Liver (tissue), 3 donors: Measurements from ENCODE around the gene SLC25A13.

Experiments
- CTCF ChIP-seq: fragments of 150-350 bp; IDR thresholded peaks from 2 replicates; pipeline ENCODE4 v1.5.1; 2017; ENCODE audit warnings: improper control_type of control experiment, low read depth, low read length; ENCODE audit not compliant: missing input control
- FOXA1 ChIP-seq: IDR thresholded peaks from 2 replicates; pipeline ENCODE4 v1.6.1; 2016; ENCODE audit warnings: antibody characterized with exemption
- GABPA ChIP-seq, 2 donors: IDR thresholded peaks in 1 of 2; conservative IDR thresholded peaks in 1 of 2; 2 replicates each; pipeline ENCODE4 v1.6.1; 2016; ENCODE audit warnings: antibody characterized with exemption in 2 of 2, mild to moderate bottlenecking in 1 of 2, moderate library complexity in 1 of 2
- HNF4G ChIP-seq: IDR thresholded peaks from 2 replicates; pipeline ENCODE4 v1.6.1; 2016; ENCODE audit warnings: antibody characterized with exemption
- RAD21 ChIP-seq, 2 donors: IDR thresholded peaks; 2 replicates each; pipeline ENCODE4 v1.6.1; 2016; ENCODE audit warnings: antibody characterized with exemption in 2 of 2, mild to moderate bottlenecking in 2 of 2
- SP1 ChIP-seq: IDR thresholded peaks from 2 replicates; pipeline ENCODE4 v1.6.1; 2018; ENCODE audit warnings: antibody characterized with exemption, mild to moderate bottlenecking
- TAF1 ChIP-seq: conservative IDR thresholded peaks from 2 replicates; pipeline ENCODE4 v1.6.1; 2016; ENCODE audit warnings: antibody characterized with exemption, mild to moderate bottlenecking
- YY1 ChIP-seq: IDR thresholded peaks from 2 replicates; pipeline ENCODE4 v1.6.1; 2016; ENCODE audit warnings: antibody characterized with exemption, mild to moderate bottlenecking
- ZBTB33 ChIP-seq: IDR thresholded peaks from 2 replicates; pipeline ENCODE4 v1.6.1; 2016; ENCODE audit warnings: antibody characterized with exemption
- TF ChIP-seq, protein P1 (sequence below): IDR thresholded peaks from 2 replicates; pipeline ENCODE4 v1.6.1; 2016; ENCODE audit warnings: antibody characterized with exemption
- TF ChIP-seq, protein P2 (sequence below): IDR thresholded peaks from 2 replicates; pipeline ENCODE4 v1.6.1; 2016; ENCODE audit warnings: antibody characterized with exemption
- TF ChIP-seq, protein P3 (sequence below): IDR thresholded peaks from 2 replicates; pipeline ENCODE4 v1.6.1; 2016; ENCODE audit warnings: antibody characterized with exemption, mild to moderate bottlenecking
- donor health status: healthy.
- donor health status: healthy.

DNA sequence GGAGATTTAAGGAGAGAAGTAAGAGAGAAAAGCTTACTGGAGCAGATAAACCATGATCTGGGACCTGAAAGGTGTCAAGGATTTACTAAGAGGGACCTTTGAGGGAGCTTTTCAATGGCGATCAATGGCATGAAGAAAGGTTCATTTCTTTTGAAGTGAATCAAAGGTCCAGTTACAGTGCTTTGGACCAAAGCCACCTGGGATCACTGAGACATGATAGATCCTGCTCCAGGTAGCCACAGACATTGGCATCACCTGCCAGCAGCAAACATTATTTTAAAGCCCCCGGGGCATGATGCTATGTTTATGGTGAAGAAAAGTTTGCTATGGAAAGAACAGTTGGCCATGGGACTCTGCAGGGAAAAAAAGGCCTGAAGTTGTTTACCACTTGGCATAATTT lies 109.4 kb downstream of the SLC25A13 start:
- TF ChIP-seq, protein P1, sequence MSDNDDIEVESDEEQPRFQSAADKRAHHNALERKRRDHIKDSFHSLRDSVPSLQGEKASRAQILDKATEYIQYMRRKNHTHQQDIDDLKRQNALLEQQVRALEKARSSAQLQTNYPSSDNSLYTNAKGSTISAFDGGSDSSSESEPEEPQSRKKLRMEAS, result no peak
- TF ChIP-seq TAF1 (no peak), CTCF (no peak), YY1 (no peak), SP1 (no peak), ZBTB33 (no peak), GABPA (IDR thresholded peaks at IDR 0.05 in 1 of 2, conservative IDR thresholded peaks at IDR 0.05 in 1 of 2) (no peak), RAD21 (IDR thresholded peaks at IDR 0.05) (no peak), HNF4G (no peak), FOXA1 (no peak)
- TF ChIP-seq, protein P2, sequence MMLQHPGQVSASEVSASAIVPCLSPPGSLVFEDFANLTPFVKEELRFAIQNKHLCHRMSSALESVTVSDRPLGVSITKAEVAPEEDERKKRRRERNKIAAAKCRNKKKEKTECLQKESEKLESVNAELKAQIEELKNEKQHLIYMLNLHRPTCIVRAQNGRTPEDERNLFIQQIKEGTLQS, result no peak
- TF ChIP-seq, protein P3, sequence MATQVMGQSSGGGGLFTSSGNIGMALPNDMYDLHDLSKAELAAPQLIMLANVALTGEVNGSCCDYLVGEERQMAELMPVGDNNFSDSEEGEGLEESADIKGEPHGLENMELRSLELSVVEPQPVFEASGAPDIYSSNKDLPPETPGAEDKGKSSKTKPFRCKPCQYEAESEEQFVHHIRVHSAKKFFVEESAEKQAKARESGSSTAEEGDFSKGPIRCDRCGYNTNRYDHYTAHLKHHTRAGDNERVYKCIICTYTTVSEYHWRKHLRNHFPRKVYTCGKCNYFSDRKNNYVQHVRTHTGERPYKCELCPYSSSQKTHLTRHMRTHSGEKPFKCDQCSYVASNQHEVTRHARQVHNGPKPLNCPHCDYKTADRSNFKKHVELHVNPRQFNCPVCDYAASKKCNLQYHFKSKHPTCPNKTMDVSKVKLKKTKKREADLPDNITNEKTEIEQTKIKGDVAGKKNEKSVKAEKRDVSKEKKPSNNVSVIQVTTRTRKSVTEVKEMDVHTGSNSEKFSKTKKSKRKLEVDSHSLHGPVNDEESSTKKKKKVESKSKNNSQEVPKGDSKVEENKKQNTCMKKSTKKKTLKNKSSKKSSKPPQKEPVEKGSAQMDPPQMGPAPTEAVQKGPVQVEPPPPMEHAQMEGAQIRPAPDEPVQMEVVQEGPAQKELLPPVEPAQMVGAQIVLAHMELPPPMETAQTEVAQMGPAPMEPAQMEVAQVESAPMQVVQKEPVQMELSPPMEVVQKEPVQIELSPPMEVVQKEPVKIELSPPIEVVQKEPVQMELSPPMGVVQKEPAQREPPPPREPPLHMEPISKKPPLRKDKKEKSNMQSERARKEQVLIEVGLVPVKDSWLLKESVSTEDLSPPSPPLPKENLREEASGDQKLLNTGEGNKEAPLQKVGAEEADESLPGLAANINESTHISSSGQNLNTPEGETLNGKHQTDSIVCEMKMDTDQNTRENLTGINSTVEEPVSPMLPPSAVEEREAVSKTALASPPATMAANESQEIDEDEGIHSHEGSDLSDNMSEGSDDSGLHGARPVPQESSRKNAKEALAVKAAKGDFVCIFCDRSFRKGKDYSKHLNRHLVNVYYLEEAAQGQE, result no peak
